IPS-18a (cell line): ENCODE results near the gene LRRC28.

Experiments
- H3K27ac ChIP-seq: one replicate; pipeline ENCODE4 v1.5.1; 2013; ENCODE audit warnings: low read length
- H3K27me3 ChIP-seq: one replicate; pipeline ENCODE4 v1.6.1; 2013; ENCODE audit warnings: mild to moderate bottlenecking, low read length; ENCODE audit not compliant: control insufficient read depth, insufficient read depth
- H3K36me3 ChIP-seq: one replicate; pipeline ENCODE4 v1.6.1; 2013; ENCODE audit warnings: low read depth, low read length; ENCODE audit not compliant: control insufficient read depth
- H3K4me1 ChIP-seq: one replicate; pipeline ENCODE4 v1.6.1; 2013; ENCODE audit warnings: low read depth, low read length; ENCODE audit not compliant: control insufficient read depth
- H3K4me3 ChIP-seq: one replicate; pipeline ENCODE4 v1.5.1; 2013; ENCODE audit warnings: low read length
- H3K9ac ChIP-seq: one replicate; pipeline ENCODE4 v1.6.1; 2013; ENCODE audit warnings: mild to moderate bottlenecking, low read length, moderate library complexity
- H3K9me3 ChIP-seq: one replicate; pipeline ENCODE4 v1.6.1; 2013; ENCODE audit warnings: low read depth, low read length; ENCODE audit not compliant: control insufficient read depth

LRRC28 gene

DNA sequence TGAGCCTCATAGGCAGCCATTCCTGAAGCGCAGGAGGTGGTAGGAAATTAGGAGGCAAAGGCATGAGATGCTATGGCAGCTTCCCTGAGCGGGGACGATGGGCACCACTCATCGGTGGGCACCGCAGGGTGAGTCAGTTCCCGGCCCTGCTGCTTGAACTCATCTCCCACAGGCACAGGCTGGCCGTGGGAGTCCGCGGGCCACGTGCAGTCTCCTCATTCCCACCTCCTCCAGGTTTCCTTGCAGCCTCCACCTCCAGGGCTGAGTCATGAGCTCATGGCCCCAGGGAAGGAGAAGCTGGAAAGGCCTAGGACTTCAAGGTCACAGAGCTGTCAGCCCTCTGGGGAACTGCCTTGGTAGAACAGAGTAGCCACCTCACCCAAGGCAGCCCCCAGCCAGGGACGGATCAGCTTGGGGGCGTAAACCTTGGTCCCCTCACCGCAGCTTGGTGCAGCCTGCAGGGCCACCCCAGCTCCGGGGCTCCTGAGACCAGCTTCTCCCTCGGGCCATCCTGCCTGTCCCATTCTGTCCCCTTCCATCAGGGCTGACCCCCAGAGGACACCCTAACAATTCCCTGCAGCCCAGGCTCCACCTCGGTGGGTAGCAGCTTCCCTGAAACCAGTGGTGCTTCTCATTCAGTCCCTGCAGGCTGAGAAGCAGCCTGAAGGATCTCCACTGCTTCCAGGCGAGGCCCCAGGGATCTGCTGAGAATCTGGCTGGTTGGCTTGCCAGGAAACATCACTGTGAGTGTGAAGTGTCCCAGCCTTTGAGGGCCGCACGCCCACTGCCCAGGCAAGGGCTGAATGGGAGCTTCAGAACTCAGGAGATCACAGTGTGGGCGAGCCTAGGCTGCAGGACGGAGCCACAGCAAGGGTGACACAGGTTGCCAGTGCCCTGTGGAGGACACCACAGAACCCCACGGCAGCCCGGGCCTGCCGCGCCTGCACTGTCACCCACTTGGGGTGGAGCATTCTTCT is 163.8 kb downstream of the LRRC28 start:
- no peaks in the 10 kb centered on the region for H3K9me3 ChIP-seq
- no peaks in the 10 kb centered on the region for H3K4me1 ChIP-seq
- no peaks in the 10 kb centered on the region for H3K36me3 ChIP-seq
- H3K27ac ChIP-seq, result no peak overlapping the region
- no peak overlapping the region for H3K4me3 ChIP-seq
- H3K27me3 ChIP-seq, result no peaks in the 10 kb centered on the region
- H3K9ac ChIP-seq, result no peak overlapping the region

DNA sequence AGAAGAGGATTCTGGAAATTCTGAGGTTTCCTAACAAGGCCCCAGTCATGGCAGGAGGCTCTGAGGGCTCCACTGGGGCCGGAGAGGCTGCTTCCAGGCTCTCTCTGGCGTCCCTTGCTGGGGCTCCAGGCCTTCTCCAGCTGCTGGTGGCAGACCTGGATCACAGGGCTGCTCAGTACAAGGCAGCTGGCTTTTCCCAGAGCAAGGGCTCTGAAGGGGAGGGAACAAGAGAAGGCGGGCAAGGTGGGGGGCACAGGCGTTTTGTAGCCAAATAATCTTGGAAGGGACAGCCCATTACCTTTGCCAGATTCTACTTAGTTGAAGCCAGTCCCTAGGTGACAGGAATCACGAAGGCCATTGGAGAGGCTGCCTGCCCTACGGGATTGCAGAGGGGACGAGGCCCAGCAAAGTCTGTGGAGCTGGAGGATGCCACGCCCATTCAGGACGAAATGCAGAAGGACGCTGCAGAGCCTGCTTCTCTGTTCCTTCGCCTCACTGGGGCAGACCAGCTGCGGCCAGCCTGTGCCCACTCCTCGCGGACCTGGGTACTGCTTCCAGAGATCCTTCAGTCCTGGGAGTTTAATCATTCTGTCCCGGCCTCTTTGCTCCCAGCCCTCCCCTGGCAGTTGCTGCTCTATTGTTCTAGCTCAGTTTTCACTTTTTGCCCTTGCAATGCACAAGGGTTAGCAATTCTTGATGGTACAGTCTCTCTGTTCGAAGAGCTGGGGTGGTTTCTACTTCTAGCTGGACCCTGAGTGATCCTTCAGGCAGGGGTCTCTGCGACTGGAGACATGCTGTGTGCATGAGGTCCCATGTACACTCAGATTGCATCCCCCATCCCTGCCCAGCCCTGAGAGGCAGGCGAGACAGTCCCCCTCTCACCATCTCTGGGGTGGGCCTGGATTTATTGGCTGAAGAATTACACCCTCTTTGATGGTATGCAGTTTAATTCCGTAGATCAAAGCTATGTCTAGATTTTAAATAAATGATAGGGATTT is 165.2 kb downstream of the LRRC28 start:
- no peaks in the 10 kb centered on the region for H3K4me1 ChIP-seq
- no peaks in the 10 kb centered on the region for H3K36me3 ChIP-seq
- H3K9ac ChIP-seq, result no peak overlapping the region
- no peak overlapping the region for H3K27ac ChIP-seq
- H3K27me3 ChIP-seq, result no peaks in the 10 kb centered on the region
- no peaks in the 10 kb centered on the region for H3K9me3 ChIP-seq
- no peak overlapping the region for H3K4me3 ChIP-seq

DNA sequence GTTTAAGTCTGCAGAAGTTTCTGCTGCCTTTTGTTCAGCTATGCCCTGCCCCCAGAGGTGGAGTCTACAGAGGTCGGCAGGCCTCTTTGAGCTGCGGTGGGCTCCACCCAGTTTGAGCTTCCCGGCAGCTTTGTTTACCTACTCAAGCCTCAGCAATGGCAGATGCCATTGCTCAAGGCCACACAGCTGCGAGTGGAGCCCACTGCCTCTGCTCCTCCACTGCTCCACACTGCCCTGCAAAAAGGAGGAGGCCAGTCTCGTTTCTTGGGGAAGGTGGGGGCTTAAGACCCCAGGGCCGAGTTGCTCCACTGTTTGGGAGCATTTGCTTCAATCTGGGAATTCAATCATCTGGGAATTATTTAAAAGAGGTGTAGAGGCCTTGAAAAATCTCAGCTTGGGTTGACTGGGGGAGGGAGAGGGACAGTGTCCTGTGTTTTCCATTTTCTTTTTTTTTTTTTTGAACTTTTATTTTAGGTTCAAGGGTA is 169.9 kb downstream of the LRRC28 start:
- Histone ChIP-seq H3K9ac (no peak overlapping the region), H3K4me3 (no peak overlapping the region), H3K4me1 (no peaks in the 10 kb centered on the region), H3K36me3 (no peaks in the 10 kb centered on the region), H3K27me3 (no peaks in the 10 kb centered on the region), H3K27ac (no peak overlapping the region), H3K9me3 (no peaks in the 10 kb centered on the region)

DNA sequence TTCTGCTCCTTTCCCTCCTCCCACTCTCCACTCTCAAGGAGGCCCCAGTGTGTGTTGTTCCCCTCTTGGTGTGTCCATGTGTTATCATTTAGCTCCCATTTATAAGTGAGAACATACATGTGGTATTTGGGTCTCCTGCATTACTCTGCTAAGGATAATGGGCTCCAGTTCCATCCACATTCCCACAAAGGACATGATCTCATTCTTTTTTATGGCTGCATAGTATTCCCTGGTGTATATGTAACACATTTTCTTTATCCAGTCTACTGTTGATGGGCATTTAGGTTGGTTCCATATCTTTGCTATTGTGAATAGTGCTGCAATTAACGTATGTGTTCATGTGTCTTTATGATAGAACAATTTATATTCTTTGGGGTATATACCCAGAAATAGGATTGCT is 170.5 kb downstream of the LRRC28 start:
- Histone ChIP-seq H3K27ac (no peak overlapping the region), H3K9me3 (no peaks in the 10 kb centered on the region), H3K4me1 (no peaks in the 10 kb centered on the region), H3K4me3 (no peak overlapping the region), H3K27me3 (no peaks in the 10 kb centered on the region), H3K36me3 (no peaks in the 10 kb centered on the region), H3K9ac (no peak overlapping the region)

DNA sequence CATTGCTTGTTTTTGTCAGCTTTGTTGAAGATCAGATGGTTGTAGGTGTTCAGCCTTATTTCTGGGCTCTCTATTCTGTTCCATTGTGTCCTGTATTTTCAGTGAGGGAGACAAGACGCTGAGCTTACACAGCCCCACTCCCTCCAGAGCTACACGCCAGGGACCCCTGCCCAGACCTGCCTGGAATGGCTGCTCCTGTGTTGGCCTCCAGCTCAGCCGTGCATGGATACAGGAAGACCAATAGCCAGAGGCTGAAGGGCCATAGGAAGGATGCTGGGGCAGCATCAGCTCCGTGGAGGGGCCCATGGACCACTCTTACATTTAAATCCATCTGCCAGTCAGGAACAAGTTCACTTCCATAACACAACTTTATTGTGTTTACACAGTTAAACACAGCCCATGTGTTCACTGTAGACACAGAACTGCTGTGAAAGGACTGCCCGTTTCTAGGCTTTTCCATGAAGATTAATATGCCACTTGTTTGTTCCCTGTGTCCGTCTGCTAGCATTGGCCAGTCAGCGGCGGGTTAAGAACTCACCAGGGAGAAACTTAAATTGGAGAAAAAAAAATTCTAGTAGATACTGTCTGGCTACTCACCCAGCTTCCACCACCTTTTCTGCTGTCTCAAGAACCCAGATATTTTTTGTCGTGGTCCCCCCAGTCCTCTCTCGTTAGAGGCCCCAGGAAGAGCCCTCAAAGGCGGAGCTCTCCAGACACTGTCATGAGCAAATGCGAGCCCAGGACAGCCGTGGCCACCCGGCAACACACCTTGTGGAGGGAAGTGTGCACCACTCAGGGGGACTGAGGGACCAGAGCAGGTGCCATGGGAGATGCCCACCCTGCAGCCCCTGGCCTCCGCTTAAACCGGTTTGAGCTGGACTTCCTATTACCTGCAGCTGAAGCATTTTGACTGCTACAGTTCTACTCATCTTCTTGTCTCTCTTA is 172.2 kb downstream of the LRRC28 start:
- no peaks in the 10 kb centered on the region for H3K4me1 ChIP-seq
- H3K9ac ChIP-seq, result no peak overlapping the region
- no peaks in the 10 kb centered on the region for H3K27me3 ChIP-seq
- no peak overlapping the region for H3K4me3 ChIP-seq
- no peaks in the 10 kb centered on the region for H3K36me3 ChIP-seq
- no peak overlapping the region for H3K27ac ChIP-seq
- no peaks in the 10 kb centered on the region for H3K9me3 ChIP-seq

DNA sequence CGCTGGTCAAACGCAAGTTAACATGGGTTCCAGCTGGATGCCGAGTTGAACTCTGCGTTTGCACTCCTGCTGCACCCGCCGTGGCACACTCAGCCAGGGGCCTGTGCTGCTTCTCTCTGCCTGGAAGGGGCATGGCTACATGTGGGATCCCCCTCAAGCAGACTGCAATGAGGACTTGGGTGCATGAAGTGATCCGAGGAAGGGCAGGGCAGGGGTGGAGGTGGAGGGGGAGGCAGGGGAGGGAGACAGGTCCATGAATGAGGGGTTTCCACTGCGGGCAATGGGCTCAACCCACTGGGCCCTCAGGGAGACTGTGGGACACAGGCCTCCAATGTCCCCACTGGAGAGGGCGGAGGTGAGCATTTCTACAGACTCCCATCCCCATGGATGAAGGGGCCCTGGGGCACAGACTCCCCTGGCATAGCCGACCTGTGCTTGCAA is 172.9 kb downstream of the LRRC28 start:
- no peaks in the 10 kb centered on the region for H3K9me3 ChIP-seq
- no peak overlapping the region for H3K9ac ChIP-seq
- no peak overlapping the region for H3K27ac ChIP-seq
- no peaks in the 10 kb centered on the region for H3K4me1 ChIP-seq
- H3K27me3 ChIP-seq, result no peaks in the 10 kb centered on the region
- no peak overlapping the region for H3K4me3 ChIP-seq
- H3K36me3 ChIP-seq, result no peaks in the 10 kb centered on the region

DNA sequence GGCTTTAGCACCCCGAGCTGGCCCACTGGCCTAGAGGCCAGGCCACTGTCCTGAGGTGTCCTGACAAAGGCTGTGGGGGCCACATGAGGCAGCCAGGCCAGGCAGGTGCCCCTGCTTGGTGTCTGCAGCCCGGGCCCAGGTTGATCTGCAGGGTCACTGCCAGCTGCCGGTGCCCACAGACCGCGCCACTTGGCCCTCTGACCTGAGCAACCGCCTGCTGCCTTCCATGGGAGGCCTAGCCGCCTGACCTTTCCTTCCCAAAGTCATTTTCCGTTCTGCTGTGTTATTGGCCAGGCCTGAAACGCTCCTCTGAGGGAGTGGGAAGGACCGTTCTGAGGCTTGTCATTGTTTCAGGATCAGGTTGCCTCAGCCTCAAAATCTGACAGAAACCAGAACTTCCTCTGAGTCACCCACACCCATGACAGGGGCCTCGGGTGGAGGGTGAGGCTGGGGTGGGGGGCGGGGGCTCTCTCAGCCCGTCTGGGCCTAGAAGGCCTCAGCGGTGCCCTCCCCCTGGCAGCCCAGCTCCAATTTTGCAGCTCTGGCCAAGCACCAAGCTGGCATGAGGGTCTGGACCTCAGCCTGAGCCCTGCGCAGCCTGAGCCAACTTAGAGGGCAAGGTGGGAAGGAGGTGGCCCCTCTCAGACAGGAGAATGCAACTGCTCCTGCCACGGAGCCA is 173.8 kb downstream of the LRRC28 start:
- no peaks in the 10 kb centered on the region for H3K36me3 ChIP-seq
- H3K9me3 ChIP-seq, result no peaks in the 10 kb centered on the region
- no peak overlapping the region for H3K27ac ChIP-seq
- no peaks in the 10 kb centered on the region for H3K27me3 ChIP-seq
- no peaks in the 10 kb centered on the region for H3K4me1 ChIP-seq
- no peak overlapping the region for H3K9ac ChIP-seq
- no peak overlapping the region for H3K4me3 ChIP-seq

DNA sequence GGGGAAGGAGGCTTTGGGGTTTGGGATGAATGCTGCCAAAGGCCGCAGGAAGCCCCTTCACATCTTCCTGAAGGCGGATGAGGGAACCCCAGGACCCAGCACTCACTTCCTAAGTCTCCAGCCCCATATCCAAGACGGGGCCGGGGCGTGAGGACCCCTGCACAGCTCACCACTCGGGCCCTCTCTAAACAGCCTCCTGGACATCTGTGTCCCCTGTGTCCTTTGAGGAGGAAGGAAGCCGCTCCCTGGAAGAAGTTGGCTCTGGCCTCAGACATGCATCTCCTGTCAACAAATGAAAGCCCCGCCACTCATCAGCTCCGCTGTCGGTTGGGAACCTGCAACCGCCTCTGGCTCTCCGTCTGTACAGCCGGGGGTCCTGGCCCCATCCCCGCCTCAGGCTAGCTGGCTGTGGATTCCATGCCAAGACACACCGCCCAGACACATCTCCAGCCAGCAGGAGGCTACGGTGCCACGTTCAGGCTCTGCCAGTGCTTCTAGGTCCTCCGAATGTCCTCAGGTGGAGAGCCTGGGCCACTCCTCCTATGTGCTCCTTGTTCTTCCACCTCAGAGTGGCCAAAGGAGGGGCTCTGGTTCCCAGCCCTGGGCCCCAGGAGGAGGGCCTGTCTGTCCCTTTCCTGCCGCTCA is 174.5 kb downstream of the LRRC28 start:
- Histone ChIP-seq H3K27ac (no peak overlapping the region), H3K9ac (no peak overlapping the region), H3K4me1 (no peaks in the 10 kb centered on the region), H3K4me3 (no peak overlapping the region), H3K9me3 (no peaks in the 10 kb centered on the region), H3K27me3 (no peaks in the 10 kb centered on the region), H3K36me3 (no peaks in the 10 kb centered on the region)

DNA sequence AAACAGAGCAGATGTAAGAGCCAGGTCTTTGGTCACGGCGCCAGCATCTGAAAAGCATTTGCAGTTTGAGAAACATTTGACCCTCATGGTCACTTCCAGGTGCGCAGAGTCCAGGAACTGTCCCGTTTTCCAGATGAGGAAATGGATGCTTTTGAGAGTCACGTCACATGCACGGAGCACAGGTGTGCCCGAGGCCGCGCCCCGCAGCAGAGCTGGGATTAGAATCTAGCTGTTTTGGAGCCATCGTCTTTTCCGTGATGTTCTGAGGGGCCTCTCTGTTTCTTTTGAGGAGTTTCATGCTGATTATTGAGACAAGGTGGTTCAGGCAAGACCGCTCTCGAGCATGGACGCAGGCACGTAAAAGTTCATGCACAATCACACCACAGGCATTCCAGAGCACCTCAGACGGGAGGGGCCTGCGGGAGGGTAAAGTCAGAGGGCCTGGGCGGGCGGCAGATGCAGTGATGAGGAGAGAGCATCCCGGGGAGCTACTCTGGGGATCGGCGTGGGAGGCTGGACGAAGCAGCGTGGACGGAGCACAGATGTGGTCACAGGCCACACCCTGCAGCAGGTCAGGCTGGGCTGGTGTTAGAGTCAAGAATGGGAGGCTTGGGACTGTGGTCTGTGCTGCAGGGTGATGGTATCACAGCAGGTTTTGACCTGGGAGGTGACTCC is 175.3 kb downstream of the LRRC28 start:
- H3K9me3 ChIP-seq, result no peaks in the 10 kb centered on the region
- H3K9ac ChIP-seq, result no peak overlapping the region
- H3K4me3 ChIP-seq, result no peak overlapping the region
- H3K4me1 ChIP-seq, result no peaks in the 10 kb centered on the region
- H3K36me3 ChIP-seq, result no peaks in the 10 kb centered on the region
- no peak overlapping the region for H3K27ac ChIP-seq
- H3K27me3 ChIP-seq, result no peaks in the 10 kb centered on the region

DNA sequence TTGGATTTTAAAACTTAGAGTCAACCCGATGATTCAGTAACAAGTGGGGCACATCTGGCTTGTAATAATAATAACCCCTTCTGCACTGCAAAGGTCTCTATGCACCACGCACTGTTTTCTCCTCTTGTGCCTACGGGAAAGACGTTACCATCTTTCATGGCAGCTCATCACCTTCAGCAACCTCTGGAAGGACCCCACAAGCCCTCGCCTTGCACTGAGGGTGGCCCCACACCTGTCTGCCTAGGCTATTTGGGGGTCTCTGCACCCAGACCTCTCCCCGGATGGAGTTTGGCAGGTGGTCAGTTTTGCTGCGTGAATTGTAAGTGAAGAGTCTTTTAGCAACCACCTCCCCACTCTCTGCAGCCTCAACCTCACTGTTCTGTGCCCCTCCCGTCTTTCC is 175.9 kb downstream of the LRRC28 start:
- no peak overlapping the region for H3K4me3 ChIP-seq
- no peaks in the 10 kb centered on the region for H3K36me3 ChIP-seq
- H3K4me1 ChIP-seq, result no peaks in the 10 kb centered on the region
- no peaks in the 10 kb centered on the region for H3K9me3 ChIP-seq
- no peak overlapping the region for H3K27ac ChIP-seq
- no peaks in the 10 kb centered on the region for H3K27me3 ChIP-seq
- no peak overlapping the region for H3K9ac ChIP-seq
